HG02798 (cell line): ENCODE results near the gene ATP2B2.

ENCODE experiments used
- ATAC-seq: cut with Tn5 transposase; IDR thresholded peaks from one replicate; pipeline ENCODE4 v1.9.1; 2021; ENCODE audit warnings: mild to moderate bottlenecking; ENCODE audit not compliant: unreplicated experiment, poor library complexity

Gene ATP2B2

GRCh38 chr3:10435850-10436249 lies 69.5 kb downstream of the ATP2B2 start:
- no peak for ATAC-seq

DNA sequence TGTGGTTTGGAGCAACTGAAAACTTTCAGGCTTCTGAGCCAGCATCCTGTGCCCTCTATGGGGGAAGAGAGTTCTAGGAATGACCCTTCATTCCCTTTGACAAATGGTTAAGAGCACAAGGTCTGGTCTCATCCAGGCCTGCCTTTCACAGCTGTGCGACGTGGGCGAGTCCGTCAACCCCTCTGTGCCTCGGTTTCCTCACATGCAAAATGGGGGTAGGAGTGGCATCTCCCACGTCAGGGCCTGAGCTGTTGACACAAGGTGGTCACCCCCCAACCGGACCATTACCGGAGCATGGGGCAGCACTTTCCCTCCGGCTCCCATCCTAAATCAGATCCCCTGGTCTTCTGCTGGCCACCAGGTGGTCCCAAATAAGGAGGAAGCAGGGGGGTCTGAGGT lies 70.4 kb downstream of the ATP2B2 start:
- no peak for ATAC-seq

GRCh38 chr3:10434144-10434937 lies 71.0 kb downstream of the ATP2B2 start:
- ATAC-seq, result no peak

DNA sequence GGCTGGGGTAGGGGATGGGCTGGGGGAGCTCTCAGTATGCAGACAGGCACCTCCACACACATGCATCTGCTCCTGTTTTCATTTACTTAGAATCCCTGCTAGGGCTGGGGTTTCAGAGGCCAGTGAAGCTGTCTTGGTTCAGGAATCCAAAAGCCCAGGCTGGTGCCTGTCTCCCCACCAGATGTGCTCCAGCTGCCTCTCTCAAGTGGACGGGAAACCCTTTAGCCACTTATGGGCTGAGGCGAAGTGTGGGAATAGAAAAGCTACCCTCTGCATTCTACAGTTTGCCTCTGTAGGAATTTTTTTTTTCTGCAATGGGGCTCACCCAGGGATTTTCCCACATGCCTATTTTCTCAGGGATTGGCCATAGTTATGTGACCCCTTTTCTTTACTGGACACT lies 72.5 kb downstream of the ATP2B2 start:
- ATAC-seq, result no peak

- ATAC-seq, result no peak
These were observed 73.1 kb downstream of the ATP2B2 start for GRCh38 chr3:10432156-10432845.

- ATAC-seq, result no peak
These were observed 74.6 kb downstream of the ATP2B2 start for GRCh38 chr3:10430805-10431204.

DNA sequence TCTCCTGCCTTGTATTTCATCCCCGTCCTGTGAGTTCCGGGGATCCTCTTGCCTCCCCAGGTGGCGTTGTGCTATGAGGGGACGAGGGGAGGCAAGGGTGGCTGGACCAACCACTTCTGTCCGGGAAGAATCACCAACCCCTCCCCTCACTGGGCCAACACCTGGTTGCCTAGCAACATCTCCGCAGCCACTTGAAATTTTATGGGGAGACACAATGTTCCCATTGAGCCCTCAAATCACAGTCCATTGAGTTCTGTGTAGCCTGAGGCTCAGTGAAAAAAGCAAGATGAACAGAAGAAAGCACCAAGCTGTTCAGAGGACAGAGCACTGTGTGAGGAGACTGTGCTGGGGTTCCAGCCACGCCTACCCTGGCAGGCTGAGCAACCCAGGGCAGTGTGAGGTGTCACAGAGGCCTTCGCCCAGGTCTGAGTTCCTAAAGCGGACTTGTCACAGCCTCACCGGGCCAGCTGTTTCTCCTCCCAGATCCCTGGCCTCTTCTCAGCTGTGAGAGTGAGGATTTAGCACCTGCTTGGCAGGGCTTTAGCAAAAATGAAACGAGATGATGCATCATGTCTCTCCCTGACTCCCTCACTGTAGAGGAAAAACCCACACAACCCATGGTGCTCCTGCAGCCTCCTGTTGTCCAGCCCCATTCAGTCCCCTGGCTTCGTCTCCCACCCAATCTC lies 76.8 kb downstream of the ATP2B2 start:
- no peak for ATAC-seq

DNA sequence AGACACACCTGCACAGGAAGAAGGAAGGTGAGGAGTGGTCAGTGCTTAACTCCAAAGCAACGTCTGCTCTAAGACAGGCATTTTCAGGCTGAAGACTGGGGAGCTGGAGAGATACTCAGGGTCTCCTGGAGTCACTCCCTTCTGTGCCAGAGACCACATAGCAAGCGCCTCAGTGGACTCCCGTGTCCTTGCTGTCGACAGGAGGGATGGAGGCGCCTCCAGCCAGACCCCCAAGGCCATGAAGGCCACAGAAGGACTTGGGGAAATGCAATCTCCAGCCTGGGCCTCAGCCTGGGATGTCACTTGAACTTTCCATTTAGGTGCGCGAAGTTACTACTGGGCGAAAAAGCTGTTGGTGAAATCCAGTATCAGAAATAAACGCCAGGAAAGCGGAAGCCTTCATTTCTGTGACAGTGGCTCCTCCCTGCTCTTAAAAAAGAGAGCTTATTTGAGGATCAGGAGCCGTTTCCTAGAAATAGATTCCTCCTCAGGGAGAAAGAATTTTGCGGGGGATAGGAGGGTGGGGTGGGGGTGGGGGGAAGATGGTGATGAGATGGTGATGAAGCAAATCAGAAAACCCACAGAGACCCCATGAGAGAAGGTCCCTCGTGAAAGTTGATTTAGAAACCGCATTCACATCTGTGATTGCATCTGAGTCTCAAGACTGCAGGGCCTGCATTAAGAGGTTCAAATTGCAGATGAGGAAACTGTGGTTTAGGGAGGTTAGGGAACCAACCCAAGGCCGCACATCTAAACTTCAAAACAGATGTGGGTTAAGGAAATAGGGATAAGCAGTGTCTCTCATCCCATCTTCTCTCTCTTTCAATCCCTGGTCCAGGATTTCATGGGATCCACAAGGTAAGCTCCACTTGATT lies 78.8 kb downstream of the ATP2B2 start:
- no peak for ATAC-seq

- no peak for ATAC-seq
These were observed 82.1 kb downstream of the ATP2B2 start for GRCh38 chr3:10423171-10423882.

- ATAC-seq, result no peak
These were observed 83.4 kb downstream of the ATP2B2 start for GRCh38 chr3:10421996-10422395.

DNA sequence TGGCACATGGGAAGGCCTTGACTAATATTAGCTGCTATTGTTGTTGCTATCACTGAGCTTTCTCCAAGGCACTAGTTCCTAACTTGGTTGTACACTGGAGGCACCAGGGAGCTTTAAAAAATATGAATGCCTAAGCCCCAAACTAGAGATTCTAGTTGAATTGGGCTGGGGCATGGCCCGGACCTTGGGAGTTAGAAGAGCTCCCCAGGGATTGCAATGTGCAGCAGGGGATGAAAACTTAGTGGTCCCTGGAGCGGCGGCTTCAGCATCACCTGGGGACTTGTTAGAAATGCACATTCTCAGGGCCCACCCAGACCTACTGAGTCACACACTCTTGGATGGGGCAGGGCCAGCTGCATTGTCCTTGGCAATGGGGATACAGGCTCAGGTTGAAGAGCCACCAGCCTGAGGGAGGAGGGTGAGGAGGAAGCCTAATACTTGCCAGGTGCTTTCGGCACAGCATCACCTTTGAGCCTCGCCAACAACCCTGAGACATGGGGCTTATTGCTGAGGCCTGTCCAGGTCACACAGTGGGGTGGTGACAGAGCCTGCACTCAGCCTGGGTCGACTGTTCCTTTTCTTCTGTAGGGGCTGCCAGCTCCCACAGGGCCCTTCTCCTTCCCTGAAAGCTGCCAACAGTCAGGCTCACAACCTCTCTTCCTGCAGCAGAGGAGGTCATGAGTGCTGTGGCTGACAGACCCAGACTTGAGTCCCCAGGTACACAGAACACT lies 84.5 kb downstream of the ATP2B2 start:
- ATAC-seq, result no peak

GRCh38 chr3:10419637-10420232 lies 85.7 kb downstream of the ATP2B2 start:
- no peak for ATAC-seq

DNA sequence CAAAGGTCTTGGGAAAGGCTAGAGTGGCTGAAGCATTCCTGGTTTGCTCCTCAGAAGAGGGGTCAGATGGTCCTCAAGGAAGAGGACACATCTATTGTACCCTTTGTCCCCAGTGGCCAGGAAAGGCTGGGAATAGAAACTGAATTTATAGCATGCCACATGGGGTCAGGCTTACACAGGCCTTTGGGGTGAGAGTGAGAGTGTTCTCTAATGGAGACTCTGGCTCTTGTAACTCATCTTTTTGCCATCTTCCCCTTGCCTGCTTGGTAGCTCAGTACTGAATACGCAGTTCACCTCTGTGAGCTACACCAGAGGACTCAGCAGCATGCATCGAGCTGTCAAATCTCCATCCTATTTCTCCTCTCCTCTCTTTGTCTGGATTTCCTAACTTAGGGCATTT lies 87.5 kb downstream of the ATP2B2 start:
- no peak for ATAC-seq

DNA sequence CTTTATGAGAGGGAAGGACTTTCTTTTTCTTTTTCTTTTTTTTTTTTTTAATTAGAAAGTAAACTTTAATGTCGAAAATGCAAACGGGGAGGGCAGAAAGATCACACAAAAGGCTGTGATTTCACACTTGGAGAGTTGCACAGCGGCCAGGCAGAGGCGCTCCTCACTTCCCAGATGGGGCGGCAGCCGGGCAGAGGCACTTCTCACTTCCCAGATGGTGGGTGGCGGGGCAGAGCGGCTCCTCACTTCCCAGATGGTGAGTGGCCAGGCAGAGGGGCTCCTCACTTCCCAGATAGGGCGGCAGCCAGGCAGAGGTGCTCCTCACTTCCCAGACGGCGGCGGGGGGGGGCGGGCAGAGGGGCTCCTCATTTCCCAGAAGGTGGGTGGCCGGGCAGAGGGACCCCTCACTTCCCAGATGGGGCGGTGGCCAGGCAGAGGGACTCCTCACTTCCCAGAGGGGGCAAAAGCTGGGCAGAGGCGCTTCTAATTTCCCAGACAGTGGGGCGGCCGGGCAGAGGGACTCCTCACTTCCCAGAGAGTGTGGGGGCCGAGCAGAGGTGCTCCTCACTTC lies 88.6 kb downstream of the ATP2B2 start:
- no peak for ATAC-seq

GRCh38 chr3:10413041-10413440 lies 92.3 kb downstream of the ATP2B2 start:
- no peak for ATAC-seq

GRCh38 chr3:10411598-10412332 lies 93.6 kb downstream of the ATP2B2 start:
- ATAC-seq, result no peak

DNA sequence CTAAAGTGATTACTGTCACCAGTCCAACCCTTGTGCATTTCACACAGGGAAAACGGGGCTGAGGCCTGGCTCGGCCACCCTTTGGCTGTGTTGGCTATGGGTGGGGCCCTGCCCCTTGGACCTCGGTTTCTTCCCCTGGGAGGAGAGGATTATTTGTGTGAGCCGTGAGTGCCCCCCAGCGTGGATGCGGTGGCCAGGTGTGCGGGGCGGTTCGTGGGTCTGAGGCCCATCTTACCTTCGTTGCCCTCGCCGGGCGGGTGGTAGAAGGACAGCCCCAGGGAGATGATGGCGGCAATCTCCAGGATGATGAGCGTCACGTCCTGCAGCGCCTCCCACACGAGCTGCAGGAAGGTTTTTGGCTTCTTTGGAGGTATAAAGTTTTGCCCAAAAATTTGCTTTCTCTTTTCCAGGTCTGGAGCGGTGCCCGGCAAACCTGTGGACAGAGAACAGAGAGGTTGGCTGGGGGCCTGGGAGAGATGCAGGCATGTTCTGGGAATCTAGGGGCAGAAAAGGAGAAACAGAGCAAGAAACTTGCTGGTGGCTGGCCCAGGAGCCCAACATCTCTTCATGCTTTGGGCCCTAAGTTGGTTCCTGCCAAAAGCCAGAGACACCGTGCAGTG lies 94.9 kb downstream of the ATP2B2 start:
- ATAC-seq, result no peak
